Epithelial cell of prostate (primary cell): ENCODE data around the gene SURF4.
A peak's percentile ranks its signal among the peaks of the same experiment; 100 is the strongest.
"Not testable (repeated sequence)": the region's sequence is repeated elsewhere in the genome, so short reads cannot be mapped to it uniquely, and the experiment has no call there.

Experiments used
- DNase-seq: peaks from one replicate; pipeline ENCODE4 v3.0.0-alpha.2; 2011; ENCODE audit warnings: low read depth, low spot score
- H3K27ac ChIP-seq: fragments of 450-650 bp; 2 replicates; pipeline ENCODE4 v1.5.1; 2017; ENCODE audit warnings: mild to moderate bottlenecking

Gene SURF4

GRCh38 chr9:133400292-133400691, 24.4 kb upstream of the SURF4 start:
- no peak overlapping the region for H3K27ac ChIP-seq
- DNase-seq = no peak

GRCh38 chr9:133397895-133398294, 22.0 kb upstream of the SURF4 start:
- H3K27ac ChIP-seq = no peak overlapping the region
- DNase-seq = no peak

- H3K27ac ChIP-seq = no peak overlapping the region
- DNase-seq = no peak
Measured at GRCh38 chr9:133397370-133397769, 21.5 kb upstream of the SURF4 start.

GRCh38 chr9:133396952-133397351, 21.1 kb upstream of the SURF4 start:
- no peak for DNase-seq
- H3K27ac ChIP-seq = no peak overlapping the region

- H3K27ac ChIP-seq = no peak overlapping the region
- DNase-seq = no peak
Measured at GRCh38 chr9:133394687-133395271, 18.9 kb upstream of the SURF4 start.

GRCh38 chr9:133393399-133393798, 17.5 kb upstream of the SURF4 start:
- DNase-seq = no peak

GRCh38 chr9:133392308-133392707, 16.4 kb upstream of the SURF4 start:
- not testable (repeated sequence) for DNase-seq, H3K27ac ChIP-seq

More at GRCh38 chr9:133393399-133393798, 17.5 kb upstream of the SURF4 start:
- H3K27ac ChIP-seq = no peak overlapping the region

- not testable (repeated sequence) for H3K27ac ChIP-seq, DNase-seq
Measured at GRCh38 chr9:133391449-133391848, 15.6 kb upstream of the SURF4 start.

GRCh38 chr9:133390713-133391112, 14.9 kb upstream of the SURF4 start:
- DNase-seq = no peak
- no peak overlapping the region for H3K27ac ChIP-seq

- DNase-seq = no peak
Measured at GRCh38 chr9:133389562-133389961, 13.7 kb upstream of the SURF4 start.

GRCh38 chr9:133389025-133389557, 13.2 kb upstream of the SURF4 start:
- no peak for DNase-seq
- no peak overlapping the region for H3K27ac ChIP-seq

More at GRCh38 chr9:133389562-133389961, 13.7 kb upstream of the SURF4 start:
- H3K27ac ChIP-seq = no peak overlapping the region

- H3K27ac ChIP-seq = no peak overlapping the region
- peak; percentile 64 for DNase-seq
Measured at GRCh38 chr9:133387680-133388079, 11.8 kb upstream of the SURF4 start.

GRCh38 chr9:133386338-133386737, 10.5 kb upstream of the SURF4 start:
- H3K27ac ChIP-seq = no peak overlapping the region
- DNase-seq = no peak

GRCh38 chr9:133385452-133385851, 9.6 kb upstream of the SURF4 start:
- DNase-seq = no peak
- H3K27ac ChIP-seq = no peak overlapping the region

- DNase-seq = no peak
- H3K27ac ChIP-seq = no peak overlapping the region
Measured at GRCh38 chr9:133384736-133385321, 9.0 kb upstream of the SURF4 start.

GRCh38 chr9:133383438-133383837, 7.6 kb upstream of the SURF4 start:
- H3K27ac ChIP-seq = no peak overlapping the region
- DNase-seq = no peak

GRCh38 chr9:133382507-133383141, 6.8 kb upstream of the SURF4 start:
- no peak for DNase-seq
- H3K27ac ChIP-seq = no peak overlapping the region

GRCh38 chr9:133380734-133381133, 4.9 kb upstream of the SURF4 start:
- no peak overlapping the region for H3K27ac ChIP-seq
- no peak for DNase-seq

- DNase-seq = no peak
- no peak overlapping the region for H3K27ac ChIP-seq
Measured at GRCh38 chr9:133379153-133380086, 3.6 kb upstream of the SURF4 start.

- no peak for DNase-seq
- H3K27ac ChIP-seq = no peak overlapping the region
Measured at GRCh38 chr9:133378408-133378962, 2.6 kb upstream of the SURF4 start.
